IPS-NIHi7 (cell line): ENCODE data around the gene DOCK3.
"Not testable (repeated sequence)": the region's sequence is repeated elsewhere in the genome, so short reads cannot be mapped to it uniquely, and the experiment has no call there.

Experiments used
- DNase-seq: peaks from one replicate; pipeline ENCODE4 v3.0.0; 2012; ENCODE audit warnings: mixed read lengths; ENCODE audit errors: extremely low spot score

Gene DOCK3

GRCh38 chr3:50983887-50984286 is 309.2 kb downstream of the DOCK3 start:
- no peak for DNase-seq

GRCh38 chr3:50985893-50986292 is 311.2 kb downstream of the DOCK3 start:
- no peak for DNase-seq

GRCh38 chr3:50986726-50987125 is 312.0 kb downstream of the DOCK3 start:
- no peak for DNase-seq

GRCh38 chr3:50994537-50994936 is 319.8 kb downstream of the DOCK3 start:
- DNase-seq: no peak

- no peak for DNase-seq
These were observed 320.5 kb downstream of the DOCK3 start for GRCh38 chr3:50995085-50995824.

GRCh38 chr3:51002495-51002894 is 327.8 kb downstream of the DOCK3 start:
- DNase-seq: no peak

GRCh38 chr3:51004235-51004634 is 329.5 kb downstream of the DOCK3 start:
- no peak for DNase-seq

GRCh38 chr3:51024121-51024520 is 349.4 kb downstream of the DOCK3 start:
- no peak for DNase-seq

GRCh38 chr3:51024765-51025632 is 350.3 kb downstream of the DOCK3 start:
- no peak for DNase-seq

GRCh38 chr3:51031666-51032065 is 356.9 kb downstream of the DOCK3 start:
- no peak for DNase-seq

GRCh38 chr3:51035630-51036029 is 360.9 kb downstream of the DOCK3 start:
- DNase-seq: no peak

- DNase-seq: no peak
These were observed 370.3 kb downstream of the DOCK3 start for GRCh38 chr3:51044982-51045381.

- DNase-seq: no peak
These were observed 377.8 kb downstream of the DOCK3 start for GRCh38 chr3:51052562-51052961.

GRCh38 chr3:51057121-51057520 is 382.4 kb downstream of the DOCK3 start:
- no peak for DNase-seq

GRCh38 chr3:51063053-51063452 is 388.3 kb downstream of the DOCK3 start:
- no peak for DNase-seq

- DNase-seq: no peak
These were observed 400.6 kb downstream of the DOCK3 start for GRCh38 chr3:51075221-51075775.

GRCh38 chr3:51082363-51082762 is 407.6 kb downstream of the DOCK3 start:
- DNase-seq: no peak

- DNase-seq: no peak
These were observed 408.8 kb downstream of the DOCK3 start for GRCh38 chr3:51083490-51083889.

GRCh38 chr3:51092141-51092540 is 417.4 kb downstream of the DOCK3 start:
- not testable (repeated sequence) for DNase-seq

GRCh38 chr3:51094838-51095237 is 420.1 kb downstream of the DOCK3 start:
- DNase-seq: not testable (repeated sequence)

GRCh38 chr3:51099794-51100535 is 425.2 kb downstream of the DOCK3 start:
- peak; percentile 76 for DNase-seq

GRCh38 chr3:51100536-51100851 is 425.8 kb downstream of the DOCK3 start:
- DNase-seq: no peak
